Glutamatergic neuron (in vitro differentiated cells): Measurements from ENCODE around the gene KRT77. TPM values are rescaled to one million over a fixed set of nuclear protein-coding genes. Genes with fewer than 3 reads are reported as not detected.

Experiments used
- DNase-seq: peaks from one replicate; pipeline ENCODE4 v3.0.0; 2022
- H3K27ac Mint-ChIP-seq: one replicate; pipeline ENCODE4 v1.8.0; 2020; ENCODE audit warnings: mild to moderate bottlenecking, mixed read lengths, inconsistent platforms; ENCODE audit not compliant: unreplicated experiment
- H3K27me3 Mint-ChIP-seq: one replicate; pipeline ENCODE4 v1.8.0; 2020; ENCODE audit warnings: mild to moderate bottlenecking, moderate library complexity, mixed read lengths, inconsistent platforms; ENCODE audit not compliant: unreplicated experiment
- H3K36me3 Mint-ChIP-seq: one replicate; pipeline ENCODE4 v1.8.0; 2020; ENCODE audit warnings: mild to moderate bottlenecking, mixed read lengths, inconsistent platforms; ENCODE audit not compliant: unreplicated experiment
- H3K4me1 Mint-ChIP-seq: one replicate; pipeline ENCODE4 v1.8.0; 2020; ENCODE audit warnings: mild to moderate bottlenecking, low read depth, mixed read lengths, inconsistent platforms; ENCODE audit not compliant: unreplicated experiment
- H3K4me3 Mint-ChIP-seq: one replicate; pipeline ENCODE4 v1.8.0; 2020; ENCODE audit warnings: mild to moderate bottlenecking, mixed read lengths, inconsistent platforms; ENCODE audit not compliant: unreplicated experiment
- H3K9me3 Mint-ChIP-seq: one replicate; pipeline ENCODE4 v1.8.0; 2020; ENCODE audit warnings: mild to moderate bottlenecking, moderate library complexity, mixed read lengths, inconsistent platforms; ENCODE audit not compliant: unreplicated experiment
- CTCF ChIP-seq: fragments of 200-600 bp; sonication (generic); IDR thresholded peaks from one replicate; pipeline ENCODE4 v1.5.0; 2021; ENCODE audit not compliant: partially characterized antibody, unreplicated experiment
- total RNA-seq: library from RNA; stranded (reverse); fragmentation: NEBNext Ultra II Directional; extraction: Animal tissue kit (Norgen Biotek cat#: 25700); gene quantifications from one replicate; pipeline ENCODE4 v1.2.1, GENCODE V29; 2021; ENCODE audit not compliant: unreplicated experiment

KRT77 gene
- total RNA-seq, 1 donor from 2014 or later: not detected

GRCh38 chr12:52651726-52652261 is 51.5 kb downstream of the KRT77 start, which contains the start of gene KRT2:
Gene KRT2 (minus strand): TSS chr12:52652211. CDS start chr12:52652142, 69 bp downstream.
- Mint-ChIP-seq H3K4me1 (no peaks in the 10 kb centered on the region), H3K9me3 (no peaks in the 10 kb centered on the region), H3K4me3 (no peak within 1 kb of the TSS), H3K36me3 (no peaks in the 10 kb centered on the region), H3K27ac (no peak within 1 kb of the TSS), H3K27me3 (peaks cover 5% of the 10 kb centered on the region)
- no peak for DNase-seq
- TF ChIP-seq CTCF: no peak

- no peak for DNase-seq
- Mint-ChIP-seq H3K27me3 (peaks cover 2% of the 10 kb centered on the region), H3K36me3 (no peaks in the 10 kb centered on the region), H3K9me3 (no peaks in the 10 kb centered on the region), H3K4me1 (no peaks in the 10 kb centered on the region), H3K4me3 (no peak overlapping the region), H3K27ac (no peak overlapping the region)
- no peak for TF ChIP-seq CTCF
Observed at GRCh38 chr12:52650520-52651081, 52.7 kb downstream of the KRT77 start.

GRCh38 chr12:52649066-52649465 is 54.3 kb downstream of the KRT77 start:
- H3K27ac Mint-ChIP-seq: no peak overlapping the region
- no peak for DNase-seq
- TF ChIP-seq CTCF: no peak
- no peaks in the 10 kb centered on the region for H3K27me3 Mint-ChIP-seq
- peaks cover 3% of the 10 kb centered on the region for H3K9me3 Mint-ChIP-seq
- H3K4me1 Mint-ChIP-seq: no peaks in the 10 kb centered on the region
- no peaks in the 10 kb centered on the region for H3K36me3 Mint-ChIP-seq
- H3K4me3 Mint-ChIP-seq: no peak overlapping the region

- no peak for TF ChIP-seq CTCF
- no peaks in the 10 kb centered on the region for H3K36me3 Mint-ChIP-seq
- H3K27me3 Mint-ChIP-seq: no peaks in the 10 kb centered on the region
- DNase-seq: no peak
- H3K9me3 Mint-ChIP-seq: peaks cover 6% of the 10 kb centered on the region
- no peak overlapping the region for H3K27ac Mint-ChIP-seq
- H3K4me3 Mint-ChIP-seq: no peak overlapping the region
- no peaks in the 10 kb centered on the region for H3K4me1 Mint-ChIP-seq
Observed at GRCh38 chr12:52648012-52648550, 55.2 kb downstream of the KRT77 start.

GRCh38 chr12:52647601-52648000 is 55.7 kb downstream of the KRT77 start:
- H3K36me3 Mint-ChIP-seq: no peaks in the 10 kb centered on the region
- no peak for DNase-seq
- H3K4me1 Mint-ChIP-seq: no peaks in the 10 kb centered on the region
- no peak overlapping the region for H3K4me3 Mint-ChIP-seq
- no peak overlapping the region for H3K27ac Mint-ChIP-seq
- H3K27me3 Mint-ChIP-seq: no peaks in the 10 kb centered on the region
- H3K9me3 Mint-ChIP-seq: peaks cover 7% of the 10 kb centered on the region
- TF ChIP-seq CTCF: no peak
